Stimulated activated naive CD4-positive, alpha-beta T cell treated with Interleukin-2 at 50 U/mL for 16 hours (primary cell): Measurements from ENCODE around the gene LETM1.

Experiments used
- DNase-seq: peaks from one replicate; lab custom pipeline; 2025; lab: John Stamatoyannopoulos, UW

Gene LETM1

DNA sequence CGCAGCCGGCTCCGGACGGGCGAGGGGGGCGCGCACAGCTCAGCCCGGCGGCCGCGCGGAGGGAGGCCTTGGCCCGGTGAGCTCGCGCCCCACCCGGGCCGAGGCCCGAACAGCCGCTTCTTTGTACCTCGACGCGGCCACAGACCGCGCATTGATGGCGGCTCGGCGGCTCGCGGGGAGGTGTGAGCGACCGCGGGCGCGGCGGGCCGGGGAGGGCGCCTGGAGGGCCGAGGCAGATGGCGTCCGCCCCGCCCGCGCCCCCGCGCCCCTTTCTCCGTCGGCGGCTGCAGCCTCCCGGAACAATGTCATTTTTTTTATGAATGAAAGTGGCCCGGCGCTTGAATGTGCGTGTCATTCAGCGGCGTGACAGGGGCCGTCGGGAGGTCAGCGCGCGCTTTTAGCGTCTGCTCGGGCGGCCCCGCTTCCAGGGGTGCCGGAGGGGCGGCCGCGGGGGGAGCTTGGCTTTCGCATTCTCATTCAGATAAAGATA lies 61.1 kb downstream of the LETM1 start:
- peak; percentile 4 for DNase-seq

DNA sequence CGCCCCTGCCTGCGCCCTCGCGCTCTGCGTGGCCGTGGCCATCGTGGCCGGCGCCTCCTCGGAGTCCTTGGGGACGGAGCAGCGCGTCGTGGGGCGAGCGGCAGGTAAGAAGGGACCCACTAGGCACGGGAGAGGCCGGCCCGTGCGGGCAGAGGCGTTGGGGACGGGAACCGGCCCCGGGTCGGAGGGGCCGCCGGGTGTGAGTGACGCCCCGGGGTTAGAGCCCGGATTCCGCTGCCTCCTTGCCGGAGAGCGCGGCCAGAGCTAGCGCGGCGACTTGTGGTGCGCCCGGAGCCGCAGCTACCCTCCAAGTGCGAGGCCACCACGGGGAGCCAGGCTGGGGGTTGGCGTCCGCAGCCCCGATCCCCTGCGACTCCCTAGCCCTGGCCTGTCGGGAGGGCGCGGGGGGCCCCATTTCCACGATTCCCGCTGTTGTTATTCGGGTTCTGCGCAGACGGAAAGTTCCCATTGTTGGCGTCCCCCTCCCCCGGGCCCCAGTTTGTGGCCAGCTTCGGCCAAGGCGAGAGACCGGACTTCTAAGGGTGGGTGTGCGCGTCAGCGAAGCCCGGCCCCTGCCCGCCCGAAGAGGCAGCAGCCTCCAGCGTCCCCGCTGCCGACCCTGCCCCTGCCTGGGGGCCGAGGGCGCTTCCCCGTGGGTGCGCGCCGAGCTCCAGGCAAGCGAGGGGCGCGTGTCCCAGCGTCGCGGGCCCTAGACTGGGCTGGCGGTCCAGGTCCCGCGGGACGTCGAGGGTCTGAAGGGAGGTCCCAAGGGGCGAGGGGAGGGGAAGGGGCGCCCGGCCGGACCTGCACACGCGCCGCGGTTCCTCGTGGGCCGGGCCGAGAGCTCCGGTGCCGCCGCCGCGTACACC lies 61.8 kb downstream of the LETM1 start:
- no peak for DNase-seq

DNA sequence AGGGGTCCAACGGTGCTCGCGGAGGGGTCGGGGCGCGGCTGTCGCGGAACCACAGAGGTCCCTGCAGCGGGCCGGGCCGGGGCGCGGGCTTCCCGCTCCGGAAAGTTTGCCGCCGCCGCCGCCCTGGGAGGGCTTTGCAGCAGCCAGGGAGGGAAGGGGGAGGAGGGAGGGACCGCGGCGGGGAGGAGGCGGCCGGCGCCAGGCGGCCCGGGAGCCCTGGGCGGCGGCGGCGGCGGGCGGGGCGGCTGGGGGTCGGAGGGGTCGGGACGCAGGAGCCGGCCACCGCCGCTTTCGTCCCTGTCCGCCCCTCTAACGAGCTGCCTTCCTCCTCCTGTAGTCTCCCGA lies 62.5 kb downstream of the LETM1 start:
- peak; percentile 25 for DNase-seq

DNA sequence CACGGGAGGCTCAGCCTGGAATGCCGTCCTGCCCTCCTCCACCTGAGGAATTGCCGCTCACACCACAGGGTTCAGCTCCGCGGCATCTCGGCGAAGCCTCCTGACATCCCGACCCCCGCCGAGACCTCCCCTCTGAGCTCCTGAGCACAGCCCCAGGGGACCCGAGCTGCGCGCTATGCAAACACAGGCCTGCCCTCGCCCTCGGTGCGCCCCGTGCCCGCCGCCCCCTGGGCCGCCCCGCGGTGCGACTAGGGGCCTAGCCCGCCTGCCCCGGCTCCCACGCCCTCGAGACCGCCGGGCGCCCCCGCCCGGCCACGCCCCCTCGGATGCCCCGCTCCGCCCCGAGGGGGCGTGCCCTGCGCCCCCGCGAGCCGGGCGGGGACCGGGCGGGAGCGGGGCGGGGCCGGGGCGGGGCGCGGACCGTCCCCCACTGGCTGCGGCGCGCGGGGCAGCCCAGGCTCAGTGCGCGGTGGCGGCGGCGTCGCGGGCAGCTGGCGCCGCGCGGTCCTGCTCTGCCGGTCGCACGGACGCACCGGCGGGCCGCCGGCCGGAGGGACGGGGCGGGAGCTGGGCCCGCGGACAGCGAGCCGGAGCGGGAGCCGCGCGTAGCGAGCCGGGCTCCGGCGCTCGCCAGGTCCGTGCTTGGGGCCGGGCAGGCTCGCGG lies 63.0 kb downstream of the LETM1 start, which contains the start of gene FGFR3:
Gene FGFR3, plus strand, starts transcription at position 462 of the 664 bp plus-strand sequence. CDS start 642 bp downstream, outside the sequence.
- DNase-seq, result peak; percentile 16

DNA sequence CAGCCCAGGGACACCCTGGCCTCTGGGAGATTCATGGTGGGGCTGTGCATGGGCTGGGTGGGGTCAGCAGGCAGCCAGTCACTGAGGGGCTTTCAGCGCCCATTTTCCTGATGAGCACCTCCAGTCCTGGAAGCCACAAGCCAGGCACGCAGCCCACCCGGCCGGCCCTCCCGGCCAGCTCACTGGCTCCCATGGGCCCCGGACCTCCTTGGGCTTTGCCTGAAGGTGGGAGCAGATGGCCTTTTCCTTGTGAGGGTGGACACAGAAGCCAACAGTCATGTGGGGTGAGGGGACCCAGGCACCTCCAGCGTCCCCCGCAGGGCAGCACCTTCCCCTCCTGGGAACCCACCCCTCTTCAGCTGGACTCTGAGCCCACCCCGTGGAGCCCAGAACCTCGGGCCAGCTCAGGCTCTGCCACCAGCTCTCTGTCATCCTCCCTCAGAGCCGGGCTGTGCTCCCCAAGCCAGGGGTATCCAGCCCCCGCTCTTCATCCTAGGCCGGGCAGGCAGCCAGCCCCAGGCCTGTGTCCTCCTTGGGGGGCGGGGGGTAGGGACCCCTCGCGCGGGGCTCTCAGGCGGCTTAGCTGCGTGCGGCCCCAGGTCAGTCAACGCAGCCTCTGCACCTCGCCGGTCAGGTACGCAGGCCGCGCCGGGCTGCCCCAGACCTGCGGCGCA lies 63.7 kb downstream of the LETM1 start:
- DNase-seq, result no peak

DNA sequence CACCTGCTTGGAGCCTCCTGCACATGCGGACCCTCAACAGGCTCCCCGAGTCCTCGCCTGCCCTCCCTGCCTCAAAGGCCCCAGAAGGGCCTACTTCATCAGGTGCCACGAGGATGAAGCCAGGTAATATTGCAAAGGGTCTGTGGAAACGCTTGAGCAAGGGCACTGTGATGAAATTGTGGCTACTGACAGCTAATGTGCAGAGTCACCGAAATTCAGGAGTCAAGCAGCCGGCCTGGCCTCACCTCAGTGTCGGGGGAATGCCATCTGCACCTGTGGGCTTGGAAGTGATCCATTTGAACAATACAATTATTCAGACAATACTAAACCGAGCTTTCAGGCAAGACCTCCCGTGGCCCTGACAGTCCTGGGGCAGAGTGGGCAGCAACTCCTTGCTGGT lies 66.0 kb downstream of the LETM1 start:
- DNase-seq, result no peak

DNA sequence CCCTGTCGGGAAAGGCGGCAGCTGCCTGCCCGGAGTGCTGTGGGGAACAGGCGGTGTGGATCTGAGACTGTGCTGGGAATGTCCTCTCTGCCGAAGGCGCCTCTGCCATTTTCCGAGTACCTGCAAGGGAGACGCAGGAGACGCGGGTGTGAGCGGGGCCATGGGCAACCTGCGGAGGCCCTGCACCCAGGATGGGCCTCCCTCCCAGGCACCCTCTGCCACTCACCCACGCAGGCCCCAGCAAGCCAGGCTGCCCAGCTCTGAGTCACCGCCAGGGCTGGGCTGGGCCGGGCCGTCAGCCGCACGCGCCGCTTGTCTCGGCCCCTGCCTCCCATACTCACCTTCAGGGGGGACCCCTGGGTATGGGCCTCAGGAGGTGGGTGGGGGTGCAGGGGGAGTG lies 66.4 kb downstream of the LETM1 start:
- DNase-seq, result no peak

DNA sequence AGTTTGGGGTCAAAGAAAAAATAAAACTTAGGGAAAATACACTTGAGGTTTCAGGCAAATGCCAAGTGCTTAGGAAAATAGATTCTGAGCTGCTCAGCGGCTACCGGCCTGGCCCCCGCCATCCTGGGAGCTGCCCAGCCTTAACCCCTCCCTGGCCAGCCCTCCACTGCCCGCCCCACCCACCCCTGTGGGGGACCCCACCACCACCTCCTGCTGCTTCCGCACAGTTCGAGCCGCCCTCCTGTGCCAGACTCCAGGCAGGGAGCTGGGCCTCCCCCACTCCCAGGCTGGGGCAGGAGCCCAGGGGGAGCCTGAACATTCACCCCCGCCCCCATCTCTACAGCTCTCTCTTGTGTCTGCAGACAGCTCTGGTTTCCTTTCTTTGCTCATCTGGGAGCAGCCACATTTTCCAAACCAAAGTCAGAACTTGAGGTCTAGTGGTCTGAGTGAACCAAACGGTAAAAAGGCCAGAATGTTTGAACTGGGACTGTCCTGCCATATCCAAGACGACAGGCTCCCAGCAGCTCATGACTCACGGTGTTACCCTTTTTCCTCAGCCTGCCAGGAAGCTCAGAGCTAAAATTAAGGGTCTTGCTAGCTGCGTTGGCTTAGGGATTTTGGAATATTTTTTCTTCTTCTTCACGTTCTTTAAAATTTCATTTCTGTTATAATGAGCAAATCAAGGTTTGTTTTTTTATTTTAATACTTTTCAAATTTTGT lies 67.5 kb downstream of the LETM1 start:
- DNase-seq, result no peak

DNA sequence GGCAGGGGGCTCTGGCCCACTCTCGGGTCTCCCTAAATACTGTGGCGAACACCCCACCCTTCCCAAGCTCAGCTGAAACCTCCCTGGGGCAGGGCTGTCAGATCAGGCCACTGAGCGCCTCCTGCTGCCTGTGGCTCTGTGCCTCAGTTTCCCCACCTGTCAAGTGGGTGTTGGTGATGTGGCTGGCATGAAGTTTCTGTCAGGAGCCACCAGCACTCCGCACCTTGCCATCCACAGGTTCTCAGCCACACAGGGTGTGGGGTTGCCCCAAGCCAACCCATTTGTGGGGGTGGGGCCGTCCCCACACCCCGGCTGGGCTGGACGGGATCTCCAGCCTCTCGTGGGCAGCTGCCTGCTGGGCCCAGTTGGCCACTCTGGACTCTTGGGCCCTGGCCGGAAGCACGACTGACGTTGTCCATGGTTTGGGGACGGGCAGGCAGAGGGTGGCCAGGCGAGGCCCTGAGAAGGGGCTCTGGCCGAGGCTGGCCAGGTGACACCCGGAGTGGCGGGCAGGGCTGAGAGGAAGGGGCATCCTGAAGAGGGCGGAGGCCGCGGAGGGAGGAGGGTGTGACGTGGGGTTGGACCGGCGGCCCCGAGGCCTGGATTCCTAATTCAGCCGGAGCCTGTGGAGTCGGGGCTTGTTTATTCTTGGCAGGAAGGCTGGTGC lies 68.4 kb downstream of the LETM1 start:
- DNase-seq, result no peak

DNA sequence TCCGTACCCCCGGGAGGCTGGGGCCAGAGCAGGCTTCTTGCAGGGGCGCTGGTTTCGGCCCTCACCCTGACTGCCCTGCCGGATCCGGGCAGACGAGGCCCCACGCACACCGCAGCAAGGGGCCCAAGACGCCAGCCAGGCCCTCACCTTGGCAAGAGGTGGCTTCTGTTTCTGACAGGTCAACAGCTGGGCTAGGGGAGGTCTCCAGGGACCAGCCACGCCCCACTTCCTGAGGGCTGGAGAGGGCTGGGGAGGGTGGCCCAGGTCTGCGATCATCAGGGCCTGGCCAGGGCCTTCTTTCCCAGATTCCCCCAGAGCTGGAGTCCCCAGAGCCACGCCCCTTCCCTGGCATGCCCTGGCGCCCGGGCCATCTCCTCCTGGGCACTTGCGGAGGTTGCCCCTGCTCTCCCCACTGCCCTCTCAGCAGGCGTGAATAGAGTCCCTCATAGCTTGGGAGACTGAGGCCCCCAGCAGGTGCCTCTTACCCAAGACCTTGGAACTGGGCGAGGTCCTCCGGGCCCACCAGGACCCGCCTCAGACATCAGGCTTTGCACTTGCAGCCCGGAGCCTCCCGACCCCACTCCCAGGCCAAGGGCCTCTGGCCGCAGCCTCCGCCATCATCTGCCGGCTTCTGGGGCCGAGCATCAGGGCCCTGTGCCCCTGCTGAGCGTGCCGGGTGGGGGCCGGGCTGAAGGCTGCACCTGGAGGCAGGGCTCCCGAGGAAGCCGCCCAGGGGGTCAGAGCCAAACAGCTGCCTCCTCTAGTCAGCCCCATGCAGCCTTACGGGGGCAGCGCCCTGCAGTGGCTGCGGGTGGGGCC lies 69.2 kb downstream of the LETM1 start:
- no peak for DNase-seq

DNA sequence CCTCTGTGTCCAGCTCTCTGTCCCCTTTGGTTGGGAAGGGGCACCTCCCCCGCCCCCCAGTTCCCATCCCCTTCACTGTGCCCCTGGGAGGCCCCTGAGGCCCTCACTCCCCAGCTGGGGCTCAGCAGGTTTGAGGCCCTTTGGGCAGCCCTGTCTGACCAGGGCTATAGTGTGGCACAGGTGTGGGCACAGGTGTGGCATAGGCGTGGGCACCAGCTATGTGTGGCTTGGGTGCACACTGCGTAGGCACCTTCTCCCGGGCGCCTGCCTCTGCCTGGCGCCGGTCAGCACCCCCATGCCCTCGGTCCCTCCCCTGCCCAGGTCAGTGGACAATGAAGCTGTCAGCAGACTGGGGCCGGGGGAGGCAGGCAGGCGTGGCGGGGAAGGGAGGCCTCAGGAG lies 70.4 kb downstream of the LETM1 start:
- no peak for DNase-seq

DNA sequence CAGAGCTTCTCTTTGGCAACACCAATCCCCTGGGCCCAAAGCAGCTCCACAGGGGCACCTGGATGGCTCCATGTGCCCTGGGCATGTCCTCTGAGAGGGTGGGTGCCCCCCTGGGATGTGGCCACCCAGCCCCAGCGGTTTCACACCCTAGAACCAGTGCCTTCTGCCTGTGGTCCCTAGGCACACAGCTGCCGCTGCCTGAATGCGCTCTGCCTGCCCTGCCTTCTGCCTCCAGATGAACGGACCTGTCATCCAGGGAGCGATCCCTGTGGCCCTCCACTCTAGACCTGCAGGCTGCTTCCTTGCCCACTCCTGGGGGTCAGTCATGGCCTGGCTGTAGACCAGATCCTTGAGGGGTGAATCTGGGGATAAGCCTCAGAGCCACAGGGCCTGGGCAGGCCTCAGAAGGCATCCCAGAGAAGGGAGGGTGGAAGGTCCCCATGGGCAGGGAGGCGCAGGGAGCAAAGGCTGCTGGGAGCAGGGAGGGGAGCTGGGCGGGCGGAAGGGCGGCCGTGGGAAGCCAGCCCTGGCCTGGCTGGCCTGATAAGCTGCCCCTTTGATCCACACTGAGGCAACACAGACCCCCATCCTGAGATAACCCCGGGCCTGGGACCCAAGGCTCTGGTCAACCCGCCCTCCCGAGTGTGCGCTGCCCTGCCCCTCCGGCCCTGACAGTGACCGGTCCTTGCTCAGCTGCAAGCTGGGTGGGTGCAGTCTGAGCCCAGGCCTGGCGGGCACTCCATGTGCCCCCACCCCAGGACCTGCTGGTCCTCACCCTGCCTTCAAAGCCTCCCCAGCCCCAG lies 71.0 kb downstream of the LETM1 start:
- DNase-seq, result no peak

DNA sequence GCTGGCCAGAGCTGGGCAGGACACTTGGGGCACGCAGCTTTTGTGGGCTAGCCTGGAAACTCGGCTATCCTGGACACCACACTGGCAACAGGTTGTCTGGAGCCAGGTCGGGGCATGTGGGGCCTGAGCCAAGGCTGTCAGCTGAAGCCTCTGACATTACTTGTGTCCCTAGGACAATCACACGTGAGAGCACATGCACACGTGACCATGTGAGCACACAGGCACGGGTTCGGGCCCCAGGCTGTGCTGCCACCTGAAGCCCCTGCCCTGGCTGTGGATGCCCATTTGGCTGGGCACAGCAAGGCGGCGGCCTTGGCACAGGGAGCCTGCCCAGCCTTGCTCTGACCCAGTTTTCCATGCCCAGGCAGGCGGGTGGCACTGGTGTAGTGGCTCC lies 71.6 kb downstream of the LETM1 start:
- no peak for DNase-seq

DNA sequence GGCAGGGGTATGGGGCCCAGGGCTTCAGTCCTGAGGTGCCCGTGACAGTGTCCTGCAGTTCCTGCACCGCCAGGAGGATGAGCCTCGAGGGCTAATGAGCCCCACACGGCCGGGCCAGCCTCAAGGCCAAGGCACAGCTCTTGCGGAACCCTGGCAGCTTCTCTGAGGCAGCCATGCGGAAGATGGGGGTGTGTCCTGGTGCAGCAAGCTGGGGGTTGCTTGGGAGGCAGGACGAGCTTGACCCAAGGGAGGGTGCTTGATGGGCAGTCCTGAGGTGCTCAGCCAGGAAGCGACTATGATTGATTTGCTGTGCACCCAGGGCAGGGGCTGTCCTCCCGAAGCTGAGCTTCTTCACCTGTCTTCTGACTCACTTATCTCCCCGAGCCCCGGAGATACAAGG lies 72.0 kb downstream of the LETM1 start:
- DNase-seq, result no peak

DNA sequence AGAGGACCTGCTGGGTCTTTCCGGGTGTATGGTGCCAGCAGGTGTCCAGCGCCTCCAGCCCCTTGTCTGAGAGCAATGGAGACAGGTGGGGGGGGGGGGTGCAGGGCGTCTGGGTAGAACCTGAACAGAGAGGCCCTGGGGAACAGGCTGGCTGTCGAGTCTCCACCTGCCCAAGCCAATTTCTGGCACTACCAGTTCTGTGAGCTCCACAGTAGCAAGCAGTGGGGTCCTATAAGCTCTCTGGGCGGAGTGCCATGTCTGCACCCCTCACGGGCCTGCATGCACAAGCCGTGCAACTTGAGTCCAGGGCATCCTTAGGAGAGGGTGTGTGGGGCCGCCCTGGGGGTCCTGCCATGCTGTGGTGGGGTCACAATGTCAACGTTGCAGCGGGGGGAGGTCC lies 72.9 kb downstream of the LETM1 start:
- DNase-seq, result no peak

DNA sequence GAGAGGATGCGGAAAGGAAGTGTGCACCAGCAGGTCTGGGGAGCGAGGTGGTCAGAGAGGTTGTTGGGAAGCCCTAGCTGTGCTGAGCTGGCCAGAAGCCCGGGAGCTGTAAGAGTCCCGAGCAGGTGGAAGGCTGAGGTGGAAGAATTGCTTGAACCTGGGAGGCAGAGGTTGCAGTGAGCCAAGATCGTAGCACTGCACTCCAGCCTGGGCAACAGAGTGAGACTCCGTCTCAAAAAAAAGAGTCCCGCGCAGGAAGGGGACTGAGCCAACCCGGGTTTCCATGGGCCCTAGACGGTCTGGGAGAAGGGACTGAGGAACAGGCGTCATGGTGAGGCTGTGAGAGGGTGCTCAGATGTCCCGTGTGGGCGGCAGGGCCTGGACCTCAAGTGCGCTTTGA lies 75.5 kb downstream of the LETM1 start:
- no peak for DNase-seq

DNA sequence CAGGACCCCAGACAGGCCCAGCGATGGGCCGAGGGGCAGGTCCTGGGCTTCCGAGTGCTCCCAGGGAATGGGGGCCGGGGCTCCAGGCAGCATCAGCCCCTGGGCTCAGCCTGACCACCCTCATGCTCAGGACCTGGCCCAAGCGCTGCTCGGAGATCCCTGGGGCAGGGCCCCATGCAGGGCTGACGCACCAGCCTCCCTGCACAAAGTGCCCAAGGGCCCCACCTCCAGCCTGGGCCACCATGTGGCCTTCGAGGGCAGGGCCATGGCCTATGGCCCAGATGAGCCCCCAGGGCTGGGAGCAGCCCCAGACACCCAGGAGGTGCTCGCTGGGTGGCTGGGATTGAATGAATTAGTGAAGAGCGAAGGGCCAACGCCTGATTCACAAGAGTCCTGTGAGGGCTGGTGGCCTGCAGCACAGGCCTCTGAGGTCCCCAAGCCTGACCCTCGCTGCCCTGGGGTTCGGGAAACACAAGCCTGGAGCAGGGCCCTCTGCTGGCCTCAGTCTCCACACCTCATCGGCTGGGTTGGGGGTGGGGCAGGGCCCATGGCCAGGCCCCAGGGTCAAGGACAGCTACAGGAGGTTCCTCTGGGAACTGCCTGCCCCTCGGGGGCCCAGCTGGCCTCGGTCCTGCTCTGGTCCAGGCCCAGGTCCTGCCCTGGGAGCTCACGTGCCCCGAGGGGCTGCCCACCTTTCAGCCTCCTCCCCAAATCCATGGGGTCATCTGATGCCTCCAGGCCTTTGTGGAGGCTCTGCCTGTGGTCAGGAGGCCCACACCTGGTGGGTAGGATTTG lies 76.2 kb downstream of the LETM1 start:
- no peak for DNase-seq

DNA sequence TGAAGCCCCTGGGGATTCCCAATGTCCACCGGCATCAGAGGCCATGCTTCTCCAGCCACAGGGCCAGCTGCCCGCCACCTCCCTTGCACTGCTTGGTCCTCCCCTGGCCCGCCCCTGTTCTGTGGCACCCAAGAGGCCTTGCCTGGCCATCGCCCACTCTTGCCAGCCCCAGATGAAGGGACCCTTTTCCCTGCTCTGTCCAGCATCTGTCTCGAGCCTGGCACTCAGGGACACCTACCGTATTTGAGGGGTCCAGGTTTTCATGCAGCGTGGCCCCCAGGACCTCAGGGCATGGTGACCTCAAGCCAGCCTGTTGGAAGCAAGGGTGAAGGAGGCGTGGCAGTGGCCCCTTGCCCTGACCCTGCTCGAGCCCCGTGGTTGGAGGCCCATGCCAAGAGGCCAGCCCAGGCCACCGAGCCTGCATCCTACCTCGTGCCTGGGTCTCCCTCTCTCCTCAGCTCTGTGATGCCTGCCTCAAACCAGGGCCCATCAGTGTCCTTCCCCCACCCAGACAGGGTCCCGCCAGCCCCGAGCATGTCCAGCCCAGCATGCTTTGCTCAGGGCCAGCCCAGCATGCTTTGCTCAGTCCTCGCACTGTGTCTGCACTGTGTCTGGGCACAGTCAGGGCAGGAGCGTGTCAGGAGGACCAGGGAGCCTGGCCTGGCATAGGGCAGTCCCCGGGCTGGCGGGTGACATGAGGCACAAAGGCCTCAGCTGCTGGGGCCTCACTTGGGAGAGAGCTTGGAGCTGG lies 77.1 kb downstream of the LETM1 start:
- DNase-seq, result no peak
